Esophagus squamous epithelium (tissue), 5 donors: ENCODE data around the gene FMNL3. TPM values are rescaled to one million over a fixed set of nuclear protein-coding genes. Genes with fewer than 3 reads are reported as not detected.
A peak's percentile ranks its signal among the peaks of the same experiment; 100 is the strongest.

Experiments
- DNase-seq: peaks from one replicate; lab custom pipeline; 2025; lab: John Stamatoyannopoulos, UW
- H3K27ac ChIP-seq, 4 donors: fragments of 200-600 bp; sonication (generic); one replicate each; pipeline ENCODE4 v1.5.1; 2016 to 2019; ENCODE audit warnings: mild to moderate bottlenecking in 1 of 4
- H3K27me3 ChIP-seq, 4 donors: fragments of 200-600 bp; sonication (generic); 1 replicate in 3 of 4; 2 replicates in 1 of 4; pipeline versions ENCODE4 v1.5.1 to v1.6.0; 2017 to 2021; ENCODE audit warnings: antibody characterized with exemption in 1 of 4
- H3K36me3 ChIP-seq, 3 donors: fragments of 200-600 bp; sonication (generic); one replicate each; pipeline ENCODE4 v1.5.1; 2016 to 2019
- H3K4me1 ChIP-seq, 3 donors: fragments of 200-600 bp; sonication (generic); one replicate each; pipeline ENCODE4 v1.5.1; 2017 to 2019
- H3K4me3 ChIP-seq, 4 donors: fragments of 200-600 bp; sonication (generic); 1 replicate in 3 of 4; 2 replicates in 1 of 4; pipeline ENCODE4 v1.5.1; 2016 to 2019; ENCODE audit warnings: mild to moderate bottlenecking in 2 of 4, moderate library complexity in 1 of 4
- H3K9me3 ChIP-seq, 3 donors: fragments of 200-600 bp; sonication (generic); one replicate each; pipeline ENCODE4 v1.5.1; 2016 to 2019
- CTCF ChIP-seq, 6 experiments: fragments of 450-650 bp in 4 of 6; fragments of 200-600 bp in 2 of 6; sonication (generic) in 2 of 6; IDR thresholded peaks; one replicate each; pipeline ENCODE4 v1.5.1; 2016 to 2019; ENCODE audit warnings: antibody characterized with exemption in 6 of 6, mild to moderate bottlenecking in 4 of 6, moderate library complexity in 4 of 6
- POLR2A ChIP-seq, 4 donors: fragments of 450-650 bp; IDR thresholded peaks; one replicate each; pipeline ENCODE4 v1.6.1; 2017; ENCODE audit warnings: antibody characterized with exemption in 4 of 4, mild to moderate bottlenecking in 4 of 4, moderate library complexity in 3 of 4
- WGBS, 2 donors: methylation state at CpG; one replicate each; pipeline ENCODE4 v1.1.5; 2018; 5-methylcytosine and 5-hydroxymethylcytosine counted together
- intact Hi-C: fragments of 100-400 bp; cut with DNase I; formaldehyde crosslinking; loops from one replicate; pipeline ENCODE4 v1.15.0; 2022
- total RNA-seq, 4 donors: library from RNA; depleted of rRNA; stranded (reverse); fragments of >200 nt; gene quantifications; one replicate each; pipeline ENCODE4 v1.1.0, GENCODE V29; 2016
- donor health status: DM: yes; HTN: yes; CAD: no.

The FMNL3 gene
- total RNA-seq, 4 donors from 2014 or later = 5.2 to 7.6 (median 5.8) TPM

GRCh38 chr12:49667325-49668090 is 39.7 kb downstream of the FMNL3 start:
- peaks cover 0 to 5% (median 0%) of the 10 kb centered on the region in 3 donors for H3K36me3 ChIP-seq
- H3K27me3 ChIP-seq = no peaks in the 10 kb centered on the region
- intact Hi-C loops = no loop called here
- WGBS, 2 donors = 80 to 81% methylated on average over 2 of the region's 2 CpGs
- H3K27ac ChIP-seq = no peak overlapping the region
- H3K9me3 ChIP-seq = no peaks in the 10 kb centered on the region
- H3K4me1 ChIP-seq = peaks cover 21 to 67% (median 48%) of the 10 kb centered on the region in 3 donors
- H3K4me3 ChIP-seq = no peak overlapping the region
- DNase-seq = no peak
- TF ChIP-seq CTCF (IDR thresholded peaks at IDR 0.05) = no peak
- TF ChIP-seq POLR2A (IDR thresholded peaks at IDR 0.05) = no peak

DNA sequence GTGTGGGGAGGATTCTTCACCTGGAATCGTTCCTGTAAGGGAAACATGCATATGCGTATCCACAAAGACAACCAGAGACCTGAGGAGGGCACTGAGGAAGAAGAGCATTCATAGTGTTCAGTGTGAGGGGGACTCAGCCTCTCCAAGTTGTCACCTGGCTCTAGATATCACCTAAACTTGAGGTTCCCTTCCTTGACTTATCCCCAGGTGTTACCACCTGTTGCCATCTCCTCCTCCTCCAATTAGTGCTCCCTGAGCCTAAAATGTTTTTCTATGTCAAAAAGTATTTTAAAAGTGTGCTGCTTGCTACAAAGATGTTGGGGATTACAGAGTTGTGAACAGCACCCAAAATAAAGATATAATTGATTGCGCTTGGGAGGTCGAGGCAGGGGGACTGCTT is 41.0 kb downstream of the FMNL3 start:
- H3K36me3 ChIP-seq = peaks cover 0 to 5% (median 0%) of the 10 kb centered on the region in 3 donors
- no peak overlapping the region for H3K4me3 ChIP-seq
- H3K27ac ChIP-seq = no peak overlapping the region
- no peaks in the 10 kb centered on the region for H3K9me3 ChIP-seq
- DNase-seq = no peak
- no peak for TF ChIP-seq POLR2A (IDR thresholded peaks at IDR 0.05)
- TF ChIP-seq CTCF (IDR thresholded peaks at IDR 0.05) = no peak
- H3K4me1 ChIP-seq = peaks cover 7 to 67% (median 42%) of the 10 kb centered on the region in 3 donors
- H3K27me3 ChIP-seq = no peaks in the 10 kb centered on the region
- intact Hi-C loops = no loop called here
- 88 to 89% methylated on average over 4 of the region's 4 CpGs for WGBS, 2 donors

- H3K4me3 ChIP-seq = no peak overlapping the region
- intact Hi-C loops = no loop called here
- H3K27me3 ChIP-seq = no peaks in the 10 kb centered on the region
- 80 to 86% methylated on average over 2 of the region's 2 CpGs for WGBS, 2 donors
- H3K9me3 ChIP-seq = no peaks in the 10 kb centered on the region
- peaks cover 0 to 11% (median 0%) of the 10 kb centered on the region in 3 donors for H3K36me3 ChIP-seq
- H3K27ac ChIP-seq = peak overlapping the region in 1 of 4 donors; percentile 75
- peaks cover 6 to 67% (median 36%) of the 10 kb centered on the region in 3 donors for H3K4me1 ChIP-seq
- TF ChIP-seq CTCF (IDR thresholded peaks at IDR 0.05) (no peak), POLR2A (IDR thresholded peaks at IDR 0.05) (no peak)
- DNase-seq = no peak
These were observed 41.8 kb downstream of the FMNL3 start for GRCh38 chr12:49665384-49665783.

- no peak for DNase-seq
- 54 to 68% methylated on average over 3 to 4 of the region's 4 CpGs for WGBS, 2 donors
- H3K9me3 ChIP-seq = no peaks in the 10 kb centered on the region
- H3K27ac ChIP-seq = peak overlapping the region in 3 of 4 donors; percentile 9 to 75 (median 33)
- TF ChIP-seq CTCF (IDR thresholded peaks at IDR 0.05) (no peak), POLR2A (IDR thresholded peaks at IDR 0.05) (no peak)
- peaks cover 0 to 17% (median 0%) of the 10 kb centered on the region in 3 donors for H3K36me3 ChIP-seq
- H3K4me3 ChIP-seq = no peak overlapping the region
- H3K27me3 ChIP-seq = no peaks in the 10 kb centered on the region
- intact Hi-C loops = no loop called here
- peaks cover 6 to 64% (median 32%) of the 10 kb centered on the region in 3 donors for H3K4me1 ChIP-seq
These were observed 42.5 kb downstream of the FMNL3 start for GRCh38 chr12:49664591-49665239.

DNA sequence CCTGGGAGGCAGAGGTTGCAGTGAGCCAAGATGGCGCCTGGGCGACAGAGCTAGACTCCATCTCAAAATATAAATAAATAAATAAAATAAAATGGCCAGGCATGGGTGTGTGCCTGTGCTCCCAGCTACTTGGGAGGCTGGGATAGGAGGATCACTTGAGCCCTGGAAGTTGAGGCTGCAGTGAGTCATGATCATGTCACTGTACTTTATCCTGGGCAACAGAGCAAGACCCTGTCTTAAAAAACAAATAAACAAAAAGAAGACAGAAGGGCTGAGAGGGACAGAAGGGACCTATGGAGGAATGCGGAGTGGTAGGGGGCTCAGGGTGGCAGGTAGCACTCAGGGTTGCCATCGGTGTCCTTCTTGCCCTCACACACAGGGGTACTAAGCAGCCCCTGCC is 43.0 kb downstream of the FMNL3 start:
- peak overlapping the region; percentile 4 to 75 (median 48) for H3K27ac ChIP-seq
- intact Hi-C loops = no loop called here
- peaks cover 6 to 60% (median 32%) of the 10 kb centered on the region in 3 donors for H3K4me1 ChIP-seq

More for the DNA sequence above, 43.0 kb downstream of the FMNL3 start:
- Histone ChIP-seq H3K4me3 (no peak overlapping the region), H3K27me3 (no peaks in the 10 kb centered on the region), H3K9me3 (no peaks in the 10 kb centered on the region), H3K36me3 (peaks cover 0 to 19% (median 0%) of the 10 kb centered on the region in 3 donors)
- DNase-seq = no peak
- 91% methylated on average over 4 of the region's 4 CpGs for WGBS, 2 donors
- TF ChIP-seq CTCF (IDR thresholded peaks at IDR 0.05) (no peak), POLR2A (IDR thresholded peaks at IDR 0.05) (no peak)
